ENCODE results near the gene ECPAS. TPM values are rescaled to one million over a fixed set of nuclear protein-coding genes. Genes with fewer than 3 reads are reported as not detected.

ECPAS gene
- total RNA-seq, 1 donor from 2014 or later: 64.3 TPM

GRCh38 chr9:111330124-111330523, 154.1 kb downstream of the ECPAS start, which contains the start of gene OR2K2:
Gene OR2K2 (minus strand): TSS chr9:111330224. CDS start chr9:111328433, 1,791 bp downstream.
- H3K4me3 ChIP-seq (ENCODE audit: low read depth, low read length): no peak within 1 kb of the TSS
- TF ChIP-seq CTCF (conservative IDR thresholded peaks at IDR 0.05; ENCODE audit: low read depth, low read length): no peak
- no peak for DNase-seq (ENCODE audit: low read depth)

- DNase-seq (ENCODE audit: low read depth): no peak
- H3K4me3 ChIP-seq (ENCODE audit: low read depth, low read length): no peak overlapping the region
- no peak for TF ChIP-seq CTCF (conservative IDR thresholded peaks at IDR 0.05; ENCODE audit: low read depth, low read length)
These were observed 163.6 kb downstream of the ECPAS start for GRCh38 chr9:111320631-111321030.

- DNase-seq (ENCODE audit: low read depth): no peak
- H3K4me3 ChIP-seq (ENCODE audit: low read depth, low read length): no peak overlapping the region
- TF ChIP-seq CTCF (conservative IDR thresholded peaks at IDR 0.05; ENCODE audit: low read depth, low read length): no peak
These were observed 167.4 kb downstream of the ECPAS start for GRCh38 chr9:111316796-111317195.

Other genes starting within 250 kb of the ECPAS start
- gene OR2K2, start 154.2 kb downstream of the ECPAS start, total RNA-seq: not detected in 2 replicates
- 2.2 and 2.5 TPM in 2 replicates for gene ZNF483, start 40.8 kb upstream of the ECPAS start, total RNA-seq
- gene PTGR1, start 115.3 kb upstream of the ECPAS start, total RNA-seq: 82.3 and 124 TPM in 2 replicates
- 7.1 and 7.6 TPM in 2 replicates for gene DNAJC25, start 147.0 kb upstream of the ECPAS start, total RNA-seq
- gene GNG10, start 177.2 kb upstream of the ECPAS start, total RNA-seq: 74.3 and 87.8 TPM in 2 replicates